AG10803 (cell line): Measurements from ENCODE around the gene CERK.
"Not testable (repeated sequence)": the region's sequence is repeated elsewhere in the genome, so short reads cannot be mapped to it uniquely, and the experiment has no call there.

ENCODE experiments used
- DNase-seq: peaks from one replicate; pipeline ENCODE4 v3.0.0; 2010; ENCODE audit warnings: low read depth
- H3K4me3 ChIP-seq: 2 replicates; pipeline ENCODE4 v1.5.1; 2011; ENCODE audit warnings: mild to moderate bottlenecking, low read length, control low read depth
- TF ChIP-seq, protein P1 (sequence below): conservative IDR thresholded peaks from 2 replicates; pipeline ENCODE4 v1.5.1; 2011; ENCODE audit warnings: mild to moderate bottlenecking, low read length, control low read depth, inconsistent platforms

Gene CERK

DNA sequence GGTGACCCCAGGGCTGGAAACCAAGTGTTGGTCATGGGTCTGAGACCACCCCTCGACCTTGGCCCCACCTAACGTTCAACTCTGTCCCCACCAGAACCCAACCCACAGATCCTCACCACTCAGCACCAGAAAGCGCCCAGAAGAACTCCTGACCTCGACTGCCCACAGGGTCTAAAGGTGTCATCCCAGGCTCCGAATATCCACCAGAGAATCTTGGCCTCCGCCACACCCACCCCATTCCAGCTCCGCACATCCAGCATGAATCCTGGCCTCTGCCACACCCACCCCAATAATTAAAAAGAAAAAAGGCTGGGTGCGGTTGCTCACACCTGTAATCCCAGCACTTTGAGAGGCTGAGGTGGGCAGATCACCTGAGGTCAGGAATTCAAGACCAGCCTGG is 1.3 kb downstream of the CERK start:
- TF ChIP-seq, protein P1, sequence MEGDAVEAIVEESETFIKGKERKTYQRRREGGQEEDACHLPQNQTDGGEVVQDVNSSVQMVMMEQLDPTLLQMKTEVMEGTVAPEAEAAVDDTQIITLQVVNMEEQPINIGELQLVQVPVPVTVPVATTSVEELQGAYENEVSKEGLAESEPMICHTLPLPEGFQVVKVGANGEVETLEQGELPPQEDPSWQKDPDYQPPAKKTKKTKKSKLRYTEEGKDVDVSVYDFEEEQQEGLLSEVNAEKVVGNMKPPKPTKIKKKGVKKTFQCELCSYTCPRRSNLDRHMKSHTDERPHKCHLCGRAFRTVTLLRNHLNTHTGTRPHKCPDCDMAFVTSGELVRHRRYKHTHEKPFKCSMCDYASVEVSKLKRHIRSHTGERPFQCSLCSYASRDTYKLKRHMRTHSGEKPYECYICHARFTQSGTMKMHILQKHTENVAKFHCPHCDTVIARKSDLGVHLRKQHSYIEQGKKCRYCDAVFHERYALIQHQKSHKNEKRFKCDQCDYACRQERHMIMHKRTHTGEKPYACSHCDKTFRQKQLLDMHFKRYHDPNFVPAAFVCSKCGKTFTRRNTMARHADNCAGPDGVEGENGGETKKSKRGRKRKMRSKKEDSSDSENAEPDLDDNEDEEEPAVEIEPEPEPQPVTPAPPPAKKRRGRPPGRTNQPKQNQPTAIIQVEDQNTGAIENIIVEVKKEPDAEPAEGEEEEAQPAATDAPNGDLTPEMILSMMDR = no peak
- DNase-seq = no peak
- peak overlapping the region; percentile 74 for H3K4me3 ChIP-seq

DNA sequence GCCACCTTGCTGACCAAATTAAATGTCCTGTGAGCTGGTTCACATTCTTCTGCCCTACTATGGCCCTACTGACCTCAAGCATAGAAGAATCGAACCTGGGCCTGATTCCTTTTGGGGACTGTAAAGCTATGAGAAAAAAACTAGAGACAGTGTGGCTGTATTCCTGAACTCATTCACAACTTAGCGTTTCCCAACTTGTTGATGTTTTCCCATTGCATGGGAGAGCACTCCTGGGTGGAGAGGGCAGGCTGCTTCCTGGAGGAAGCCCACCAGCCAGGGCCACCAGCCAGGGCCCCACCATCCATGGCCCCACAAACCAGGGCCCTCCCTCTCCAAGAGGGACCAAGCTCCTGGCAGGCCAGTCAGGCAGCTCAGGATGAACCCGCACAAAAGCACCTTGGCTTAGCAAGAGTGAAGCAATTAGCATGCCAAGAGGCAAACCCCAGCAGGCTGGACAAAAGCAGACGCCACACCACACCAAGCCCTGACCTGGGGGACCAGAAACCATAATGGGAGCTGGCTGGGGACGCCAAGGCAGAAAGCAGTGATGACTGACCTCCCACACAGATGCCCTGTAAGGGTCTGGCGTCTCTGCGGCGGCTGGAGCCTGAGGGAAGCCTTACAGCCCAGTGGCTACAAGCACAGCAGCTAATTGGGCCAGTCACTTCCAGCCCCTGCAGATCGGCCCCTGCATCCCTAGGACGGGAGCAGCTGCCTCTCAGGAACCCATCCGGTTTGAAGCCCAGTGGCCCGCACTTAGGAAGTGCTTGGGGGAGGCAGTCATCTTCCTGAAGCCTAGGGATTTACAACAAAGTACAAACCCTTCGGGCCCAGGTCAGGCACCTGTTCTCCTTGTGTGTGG is 2.1 kb downstream of the CERK start:
- DNase-seq = no peak
- peak overlapping the region; percentile 8 for H3K4me3 ChIP-seq
- TF ChIP-seq, protein P1 = no peak

DNA sequence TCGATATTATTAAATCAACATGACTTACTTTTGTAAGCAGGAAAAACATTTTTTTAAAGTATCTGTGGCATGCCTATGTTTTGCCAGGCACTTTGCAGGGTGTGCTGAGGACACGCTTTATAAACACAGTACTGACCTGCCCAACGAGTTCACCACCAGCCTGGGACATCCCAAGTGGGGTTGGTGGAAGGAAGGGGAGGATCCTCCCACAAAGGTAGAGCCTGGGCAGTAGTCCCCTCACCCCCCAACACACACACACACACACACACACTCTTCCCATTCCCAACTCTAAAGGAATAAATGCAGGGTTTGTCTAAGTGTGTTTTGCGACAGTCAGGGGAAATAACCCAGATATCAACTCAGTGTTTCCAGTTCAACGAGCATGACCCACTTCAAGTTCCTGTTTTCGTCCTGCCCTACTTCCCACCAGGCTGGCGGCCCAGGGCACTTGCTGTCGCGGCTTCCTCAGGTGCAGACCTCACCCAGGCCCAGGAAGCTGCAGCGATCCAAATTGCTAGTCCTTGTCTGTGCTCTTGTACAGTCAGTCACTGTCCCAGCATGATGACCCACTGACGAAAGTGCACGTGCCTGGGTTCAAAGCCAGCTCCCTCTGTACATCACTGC is 3.1 kb downstream of the CERK start:
- no peak overlapping the region for H3K4me3 ChIP-seq
- DNase-seq = no peak
- TF ChIP-seq, protein P1 = no peak

DNA sequence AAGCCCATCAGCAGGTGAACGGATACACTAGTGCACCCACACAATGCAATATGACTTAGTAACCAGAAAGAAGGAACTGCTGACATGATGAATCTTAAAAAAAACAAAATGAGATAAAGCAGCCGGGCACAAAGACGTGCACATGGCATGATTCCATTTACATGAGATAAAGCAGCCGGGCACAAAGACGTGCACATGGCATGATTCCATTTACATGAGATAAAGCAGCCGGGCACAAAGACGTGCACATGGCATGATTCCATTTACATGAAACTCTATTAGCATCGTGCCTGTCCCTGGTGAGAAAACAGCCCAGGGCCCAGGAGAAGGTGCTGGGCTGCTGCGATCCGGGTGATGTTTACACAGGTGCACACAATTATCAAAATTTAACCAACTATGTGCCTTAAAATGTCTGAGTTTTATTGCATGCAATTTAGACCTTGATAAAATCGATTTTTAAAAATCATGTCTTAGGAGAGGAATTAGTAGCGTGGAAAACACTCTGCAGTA is 3.8 kb downstream of the CERK start:
- not testable (repeated sequence) for DNase-seq, H3K4me3 ChIP-seq

DNA sequence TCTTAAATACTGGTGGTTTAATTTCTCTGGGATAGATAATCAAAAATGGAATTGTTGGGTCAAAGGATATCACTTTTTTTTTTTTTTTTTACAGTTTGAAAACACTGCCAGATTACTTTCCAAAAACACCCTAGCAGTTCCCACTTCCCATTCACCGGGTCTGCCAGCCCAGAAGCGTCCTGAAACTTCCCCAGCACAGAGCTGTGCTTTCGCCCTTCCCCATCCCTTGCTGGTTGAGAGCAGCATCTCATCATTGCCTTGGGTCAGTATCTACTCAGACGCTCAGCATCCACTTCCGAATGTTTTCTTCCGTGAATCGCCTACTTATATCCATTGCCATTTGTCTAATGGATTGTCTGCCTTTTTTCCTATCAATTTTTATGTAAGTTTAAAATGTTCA is 5.5 kb downstream of the CERK start:
- H3K4me3 ChIP-seq = no peak overlapping the region
- no peak for DNase-seq
- TF ChIP-seq, protein P1 = no peak

DNA sequence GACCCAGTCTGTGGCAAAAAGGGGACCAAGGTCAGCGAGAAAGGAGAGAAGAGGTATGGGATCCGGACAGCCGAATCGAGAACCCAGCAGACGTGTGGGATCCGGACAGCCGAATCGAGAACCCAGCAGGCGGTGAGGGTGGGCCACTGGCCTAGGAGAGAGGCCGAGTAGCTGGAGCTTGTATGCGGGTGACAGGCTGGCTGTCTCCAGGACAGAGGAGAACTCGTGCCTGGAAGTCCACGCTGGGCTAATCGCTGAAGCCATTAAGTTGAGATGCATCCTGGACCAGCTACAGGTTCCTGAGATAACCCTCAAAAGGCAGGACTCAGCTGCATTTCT is 6.0 kb downstream of the CERK start:
- DNase-seq = no peak
- no peak overlapping the region for H3K4me3 ChIP-seq

DNA sequence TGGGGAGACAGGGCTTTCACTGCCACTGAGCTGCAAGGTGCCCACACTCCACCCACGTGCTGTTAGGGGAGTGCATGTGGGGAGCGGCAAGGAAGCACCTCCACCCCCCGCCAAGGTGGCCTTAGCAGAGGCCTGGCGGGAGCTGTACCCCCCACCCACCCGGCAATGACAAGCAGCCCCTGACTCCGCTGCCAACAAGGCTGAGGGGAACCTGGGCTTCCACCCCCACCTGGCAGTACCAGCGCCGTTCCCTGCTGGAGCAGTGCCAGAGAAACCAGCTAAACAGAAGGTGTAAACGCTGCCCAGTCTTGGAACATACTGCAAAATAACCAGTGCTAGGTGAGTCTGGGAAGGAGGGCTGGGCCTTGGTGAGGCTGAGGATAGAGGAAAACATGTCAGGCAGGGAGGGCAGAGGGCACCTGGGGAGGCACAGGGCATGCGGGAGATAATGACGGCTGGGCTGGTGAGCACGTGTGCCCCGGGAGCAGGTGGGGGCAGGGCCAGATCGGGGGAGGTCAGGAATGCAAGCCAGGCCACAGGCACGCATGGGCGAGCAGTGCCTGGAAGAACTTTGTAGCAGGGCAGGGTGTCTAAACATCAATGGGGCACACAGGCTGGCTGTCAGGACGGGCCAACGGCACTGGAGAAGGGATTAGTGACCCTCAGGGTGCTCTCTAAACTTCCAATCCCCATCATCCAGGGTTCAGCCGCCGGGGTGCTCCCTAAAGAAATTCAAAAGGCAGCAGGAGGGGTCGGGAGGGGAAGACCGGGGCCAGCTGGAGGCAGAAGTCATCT is 6.6 kb downstream of the CERK start:
- H3K4me3 ChIP-seq = no peak overlapping the region
- DNase-seq = peak; percentile 39
- TF ChIP-seq, protein P1 = no peak

More for the DNA sequence above, 6.0 kb downstream of the CERK start:
- TF ChIP-seq, protein P1 = no peak
